ENCODE results near the gene MAST2. TPM values are rescaled to one million over a fixed set of nuclear protein-coding genes. Genes with fewer than 3 reads are reported as not detected.

MAST2 gene
- total and polyA plus RNA-seq, 2 of the 13 experiments (the other 11 are each of a cell fraction or from before 2014, with no cell fraction given), result 15.3 to 23.0 TPM

GRCh38 chr1:45867697-45868348 is 64.4 kb downstream of the MAST2 start:
- FAIRE-seq, result peak; percentile 86
- Histone ChIP-seq H3K9me3 (ENCODE audit: low read length) (no peaks in the 10 kb centered on the region), H3K79me2 (ENCODE audit: insufficient read depth, low read length) (peaks cover 52% of the 10 kb centered on the region), H3K4me3 (replicated peaks in 1 of 3; ENCODE audit: insufficient read depth in 1 of 3, low read depth in 2 of 3, low read length in 3 of 3) (peak overlapping the region in 1 of 3 experiments; percentile 20; a peak in 1 of 6 replicates), H3K9ac (ENCODE audit: insufficient read depth, low read depth, low read length) (peak overlapping the region; percentile 58), H3K27ac (ENCODE audit: extremely low read length, insufficient read depth, low read length) (peak overlapping the region; percentile 81), H3K27me3 (ENCODE audit: control insufficient read depth in 1 of 2, insufficient read depth in 2 of 2, low read length in 2 of 2) (no peaks in the 10 kb centered on the region), H2AFZ (ENCODE audit: low read length) (no peak overlapping the region), H3K4me1 (ENCODE audit: insufficient read depth, low read length) (peaks cover 88% of the 10 kb centered on the region), H3K36me3 (replicated peaks in 1 of 2; ENCODE audit: control insufficient read depth in 1 of 2, insufficient read depth in 2 of 2, low read length in 2 of 2) (no peaks in the 10 kb centered on the region), H3K4me2 (ENCODE audit: low read depth, low read length) (peak overlapping the region; percentile 67), H4K20me1 (ENCODE audit: insufficient read depth, low read length) (no peaks in the 10 kb centered on the region)
- in situ Hi-C loops (cut with HindIII; ENCODE audit: extremely low pct_ligation_motif_present, low pct_unique_long_range_greater_than_20kb) (no loop called here), intact Hi-C loops (cut with micrococcal nuclease; ENCODE audit: unreplicated experiment) (no loop called here)
- WGBS (ENCODE audit: low lambda C conversion rate), result 21% methylated on average over 2 of the region's 2 CpGs
- ChIA-PET POLR2A (interaction anchor here (0.6 to 0.8 kb wide), 2 partner anchors 17 to 46 kb away, joined by 3 read pairs; no protein-coding TSS in a partner anchor), CTCF (ENCODE audit: low intra/inter-chr PET ratio, low total read pairs) (no interaction called here)
- DNase-seq (ENCODE audit: low spot score), result peak; percentile 78
- BruUV-seq (replicated peaks), result no TSS peak
- ATAC-seq, result peak; percentile 60
- no peak for TF ChIP-seq HOXA3 (CRISPR knock-in tag; IDR thresholded peaks at IDR 0.05)
- no peak for TF ChIP-seq THAP11 (CRISPR knock-in tag; IDR thresholded peaks at IDR 0.05)
- no peak for TF ChIP-seq PRDM15 (CRISPR knock-in tag; IDR thresholded peaks at IDR 0.05)
- no peak for TF ChIP-seq GPN1 (CRISPR knock-in tag; IDR thresholded peaks at IDR 0.05; ENCODE audit: borderline replicate concordance)
- TF ChIP-seq SOX13 (IDR thresholded peaks at IDR 0.05), result 0 out of 2 replicates have a peak, but pooled peaks have one; percentile 10
- peak in 1 of 2 experiments; percentile 67; a peak in 1 of 4 replicates for TF ChIP-seq SOX13 (CRISPR knock-in tag; conservative IDR thresholded peaks at IDR 0.05 in 1 of 2, IDR thresholded peaks at IDR 0.05 in 1 of 2)
- TF ChIP-seq CREB1 (IDR thresholded peaks at IDR 0.05), result no peak
- peak; percentile 43; the same call in 1 of the 2 replicates for TF ChIP-seq CREB1 (CRISPR knock-in tag; IDR thresholded peaks at IDR 0.05)
- TF ChIP-seq ZNF549 (CRISPR knock-in tag; IDR thresholded peaks at IDR 0.05), result no peak
- 0 out of 2 replicates have a peak, but pooled peaks have one; percentile 41 for TF ChIP-seq POGZ (CRISPR knock-in tag; IDR thresholded peaks at IDR 0.05)
- peak; percentile 23; the same call in 1 of the 2 replicates for TF ChIP-seq ATF1 (CRISPR knock-in tag; IDR thresholded peaks at IDR 0.05)
- no peak for TF ChIP-seq ZNF720 (CRISPR knock-in tag; IDR thresholded peaks at IDR 0.05)
- no peak for TF ChIP-seq ZBTB2 (CRISPR knock-in tag; IDR thresholded peaks at IDR 0.05; ENCODE audit: low read depth)
- TF ChIP-seq ETV5 (CRISPR knock-in tag; IDR thresholded peaks at IDR 0.05; ENCODE audit: borderline replicate concordance), result no peak
- peak; percentile 30 for TF ChIP-seq ASH2L (IDR thresholded peaks at IDR 0.05; ENCODE audit: insufficient read length, low read depth, low read length)
- no peak for TF ChIP-seq PAWR (CRISPR knock-in tag; IDR thresholded peaks at IDR 0.05; ENCODE audit: borderline replicate concordance)
- TF ChIP-seq ZNF562 (CRISPR knock-in tag; IDR thresholded peaks at IDR 0.05; ENCODE audit: borderline replicate concordance), result no peak
- no peak for TF ChIP-seq YY1 (IDR thresholded peaks at IDR 0.05; ENCODE audit: insufficient read depth, insufficient replicate concordance, low read depth, low read length)
- TF ChIP-seq SALL1 (CRISPR knock-in tag; IDR thresholded peaks at IDR 0.05), result peak; percentile 40; the same call in 1 of the 2 replicates
- TF ChIP-seq SPEN (CRISPR knock-in tag; IDR thresholded peaks at IDR 0.05; ENCODE audit: low read depth), result 0 out of 2 replicates have a peak, but pooled peaks have one; percentile 31
- no peak for TF ChIP-seq RFXANK (CRISPR knock-in tag; IDR thresholded peaks at IDR 0.05)
- TF ChIP-seq ZSCAN22 (CRISPR knock-in tag; IDR thresholded peaks at IDR 0.05), result no peak

All from HepG2 (cell line).